HCT116 (cell line): Measurements from ENCODE around the gene CDK9. TPM values are rescaled to one million over a fixed set of nuclear protein-coding genes. Genes with fewer than 3 reads are reported as not detected.

Source experiments
- ATAC-seq: fragments of 200-7000 bp; cut with Tn5 transposase; 2 replicates; pipeline ENCODE4 v1.9.1; 2020; ENCODE audit warnings: mild to moderate bottlenecking, moderate library complexity
- BruUV-seq: library from RNA; stranded (reverse); fragments of 400-500 nt; replicated peaks from 2 replicates; lab custom pipeline; 2021; lab: Mats Ljungman, UMichigan
- CTCF ChIA-PET: fragments of 300-600 bp; sonication (Branson Sonifier 250); formaldehyde crosslinking; loops from one replicate; lab custom pipeline; 2021; ENCODE audit warnings: antibody characterized with exemption; lab: Charles Lee
- POLR2A ChIA-PET: fragments of 300-600, 350-600 bp; sonication (Branson Sonifier 250); formaldehyde crosslinking; loops from one replicate; lab custom pipeline; 2021; ENCODE audit warnings: antibody characterized with exemption; lab: Charles Lee
- RAD21 ChIA-PET, 2 experiments: fragments of 300-600 bp; sonication (Branson Sonifier 250); formaldehyde crosslinking; loops; one replicate each; lab custom pipeline; 2023; ENCODE audit warnings: low total read pairs in 2 of 2; ENCODE audit not compliant: uncharacterized antibody in 2 of 2, unreplicated experiment in 2 of 2, low non-redundant PET in 1 of 2; lab: Charles Lee
- DNase-seq: peaks from one replicate; pipeline ENCODE4 v3.0.0-alpha.2; 2010; ENCODE audit warnings: low read depth, low spot score
- H2AFZ ChIP-seq: fragments of 200-600 bp; shearing (Covaris generic), sonication (generic); 2 replicates; pipeline ENCODE4 v1.6.1; 2017; ENCODE audit warnings: low read depth, mixed run types, mixed read lengths, antibody characterized with exemption, low read length; ENCODE audit not compliant: poor library complexity, severe bottlenecking
- H3K27ac ChIP-seq: 2 replicates; pipeline ENCODE4 v1.5.1; 2012; ENCODE audit warnings: low read depth, low read length
- H3K27me3 ChIP-seq: fragments of 200-600 bp; sonication (generic); 2 replicates; pipeline ENCODE4 v1.6.1; 2016; ENCODE audit warnings: mixed run types, low read length, mixed read lengths; ENCODE audit not compliant: insufficient read depth
- H3K36me3 ChIP-seq, 2 experiments: fragments of 200-500 bp in 1 of 2; fragments of 200-600 bp in 1 of 2; sonication (Bioruptor generic) in 1 of 2; sonication (generic) in 1 of 2; 2 replicates each; pipeline versions ENCODE4 v1.5.1 to v1.6.1; 2014 to 2016; ENCODE audit warnings: low read length in 2 of 2, inconsistent platforms in 1 of 2, mixed read lengths in 1 of 2, mixed run types in 1 of 2; ENCODE audit not compliant: insufficient read depth in 2 of 2, control insufficient read depth in 1 of 2
- H3K4me1 ChIP-seq, 2 experiments: fragments of 200-600 bp in 1 of 2; sonication (generic) in 1 of 2; 2 replicates each; pipeline versions ENCODE4 v1.5.1 to v1.6.1; 2012 to 2017; ENCODE audit warnings: low read length in 2 of 2, inconsistent platforms in 1 of 2, mild to moderate bottlenecking in 1 of 2, mixed read lengths in 1 of 2, mixed run types in 1 of 2, moderate library complexity in 1 of 2; ENCODE audit not compliant: insufficient read depth in 2 of 2, control insufficient read depth in 1 of 2
- H3K4me2 ChIP-seq: fragments of 200-600 bp; sonication (generic); 2 replicates; pipeline ENCODE4 v1.6.1; 2017; ENCODE audit warnings: mixed run types, low read length, mixed read lengths
- H3K4me3 ChIP-seq, 2 experiments: fragments of 200-600 bp in 1 of 2; sonication (generic) in 1 of 2; replicated peaks in 1 of 2; 2 replicates each; pipeline ENCODE4 v1.5.1; 2011 to 2016; ENCODE audit warnings: low read length in 2 of 2, control low read depth in 1 of 2, low read depth in 1 of 2, mild to moderate bottlenecking in 1 of 2, mixed read lengths in 1 of 2, mixed run types in 1 of 2
- H3K79me2 ChIP-seq: fragments of 200-600 bp; sonication (generic); 2 replicates; pipeline ENCODE4 v1.6.1; 2017; ENCODE audit warnings: mild to moderate bottlenecking, mixed run types, low read length, moderate library complexity, mixed read lengths; ENCODE audit not compliant: insufficient read depth
- H3K9ac ChIP-seq: fragments of 200-600 bp; sonication (generic); 2 replicates; pipeline ENCODE4 v1.6.1; 2016; ENCODE audit warnings: low read length, mixed read lengths
- H3K9me2 ChIP-seq: fragments of 200-600 bp; sonication (generic), shearing (Covaris generic); 2 replicates; pipeline ENCODE4 v1.6.1; 2017; ENCODE audit warnings: mixed run types, mild to moderate bottlenecking, moderate library complexity; ENCODE audit not compliant: insufficient read depth
- H3K9me3 ChIP-seq, 2 experiments: fragments of 200-500 bp in 1 of 2; fragments of 200-600 bp in 1 of 2; sonication (Bioruptor generic) in 1 of 2; sonication (generic) in 1 of 2; 2 replicates each; pipeline ENCODE4 v1.6.1; 2014 to 2017; ENCODE audit warnings: low read length in 2 of 2, mixed read lengths in 2 of 2, inconsistent platforms in 1 of 2, low read depth in 1 of 2, mild to moderate bottlenecking in 1 of 2, mixed run types in 1 of 2, moderate library complexity in 1 of 2; ENCODE audit not compliant: control insufficient read depth in 1 of 2, insufficient read depth in 1 of 2
- H4K20me1 ChIP-seq: fragments of 200-600 bp; sonication (generic), shearing (Covaris generic); 2 replicates; pipeline ENCODE4 v1.6.1; 2017; ENCODE audit warnings: mixed run types, mild to moderate bottlenecking, moderate library complexity; ENCODE audit not compliant: insufficient read depth
- CBX3 ChIP-seq: IDR thresholded peaks from 2 replicates; pipeline ENCODE4 v1.6.1; 2012; ENCODE audit warnings: low read depth
- CEBPB ChIP-seq: IDR thresholded peaks from 2 replicates; pipeline ENCODE4 v1.6.1; 2012; ENCODE audit warnings: low read depth
- ELF1 ChIP-seq: IDR thresholded peaks from 2 replicates; pipeline ENCODE4 v1.6.1; 2012; ENCODE audit warnings: low read depth, borderline replicate concordance
- EZH2 ChIP-seq: fragments of 200-600 bp; sonication (generic); IDR thresholded peaks from 2 replicates; pipeline ENCODE4 v1.6.1; 2017; ENCODE audit warnings: antibody characterized with exemption, mixed run types
- EZH2phosphoT487 ChIP-seq: fragments of 200-600 bp; IDR thresholded peaks from 2 replicates; pipeline ENCODE4 v1.6.1; 2018; ENCODE audit warnings: antibody characterized with exemption, borderline replicate concordance
- FOSL1 ChIP-seq: IDR thresholded peaks from 2 replicates; pipeline ENCODE4 v1.6.1; 2012; ENCODE audit warnings: low read depth
- POLR2A ChIP-seq: IDR thresholded peaks from 2 replicates; pipeline ENCODE4 v1.7.0; 2011; ENCODE audit warnings: borderline replicate concordance; ENCODE audit not compliant: insufficient read depth, insufficient read length; ENCODE audit errors: extremely low read depth
- POLR2AphosphoS5 ChIP-seq: IDR thresholded peaks from 2 replicates; pipeline ENCODE4 v1.6.1; 2011; ENCODE audit warnings: mild to moderate bottlenecking, low read depth, low read length, moderate library complexity
- SIN3A ChIP-seq: IDR thresholded peaks from 2 replicates; pipeline ENCODE4 v1.6.1; 2012; ENCODE audit warnings: low read depth
- TCF7L2 ChIP-seq: IDR thresholded peaks from 2 replicates; pipeline ENCODE4 v1.7.0; 2011; ENCODE audit warnings: borderline replicate concordance, inconsistent platforms; ENCODE audit not compliant: insufficient read depth, insufficient read length; ENCODE audit errors: extremely low read depth
- ZBTB33 ChIP-seq: IDR thresholded peaks from 2 replicates; pipeline ENCODE4 v1.6.1; 2011; ENCODE audit warnings: mild to moderate bottlenecking, low read length, moderate library complexity; ENCODE audit not compliant: insufficient replicate concordance; ENCODE audit errors: extremely low read depth
- ZFX ChIP-seq: fragments of 450-650 bp; IDR thresholded peaks from 2 replicates; pipeline ENCODE4 v1.6.1; 2017
- intact Hi-C: fragments of 100-400 bp; cut with micrococcal nuclease; formaldehyde crosslinking; loops from 2 replicates; pipeline ENCODE4 v1.10.0; 2022
- total RNA-seq: library from RNA; stranded (reverse); gene quantifications from one replicate; pipeline ENCODE4 v1.2.1, GENCODE V29; 2021; ENCODE audit not compliant: unreplicated experiment

CDK9 gene
- total RNA-seq, 1 experiment from 2014 or later, result 102 TPM

GRCh38 chr9:127828262-127829031 is 42.6 kb downstream of the CDK9 start:
- BruUV-seq, result no TSS peak
- H3K9me3 ChIP-seq, result no peaks in the 10 kb centered on the region
- TF ChIP-seq POLR2A, result peak; percentile 57
- no peak for TF ChIP-seq FOSL1
- TF ChIP-seq POLR2AphosphoS5, result peak; percentile 72
- TF ChIP-seq CBX3, result no peak
- peak; percentile 95 for TF ChIP-seq TCF7L2
- DNase-seq (peak; percentile 41), ATAC-seq (peak; percentile 85)
- ChIA-PET CTCF (interaction anchor here (0.8 kb wide), 1 partner anchor 93 kb away, joined by 6 read pairs; the partner anchor contains the start of gene TOR2A), POLR2A (interaction anchor here (0.6 kb wide), 2 partner anchors 73 to 372 kb away, joined by 3 to 4 read pairs; no protein-coding TSS in a partner anchor), RAD21 (interaction anchor here in 1 of 2 experiments (0.6 kb wide), 1 partner anchor 33 kb away, joined by 4 read pairs; no protein-coding TSS in a partner anchor)
- H3K27ac ChIP-seq, result peak overlapping the region; percentile 36; the same call in 1 of the 2 replicates
- H3K27me3 ChIP-seq, result no peaks in the 10 kb centered on the region
- H4K20me1 ChIP-seq, result no peaks in the 10 kb centered on the region
- peak overlapping the region; percentile 87 for H3K4me2 ChIP-seq
- H3K79me2 ChIP-seq, result no peaks in the 10 kb centered on the region
- H3K9ac ChIP-seq, result peak overlapping the region; percentile 40
- H3K4me1 ChIP-seq, result peaks cover 17 to 25% of the 10 kb centered on the region in 2 experiments
- H3K9me2 ChIP-seq, result no peaks in the 10 kb centered on the region
- no peaks in the 10 kb centered on the region for H3K36me3 ChIP-seq
- intact Hi-C loops, result no loop called here
- H2AFZ ChIP-seq, result peak overlapping the region; percentile 79
- H3K4me3 ChIP-seq, result peak overlapping the region; percentile 28 to 49

DNA sequence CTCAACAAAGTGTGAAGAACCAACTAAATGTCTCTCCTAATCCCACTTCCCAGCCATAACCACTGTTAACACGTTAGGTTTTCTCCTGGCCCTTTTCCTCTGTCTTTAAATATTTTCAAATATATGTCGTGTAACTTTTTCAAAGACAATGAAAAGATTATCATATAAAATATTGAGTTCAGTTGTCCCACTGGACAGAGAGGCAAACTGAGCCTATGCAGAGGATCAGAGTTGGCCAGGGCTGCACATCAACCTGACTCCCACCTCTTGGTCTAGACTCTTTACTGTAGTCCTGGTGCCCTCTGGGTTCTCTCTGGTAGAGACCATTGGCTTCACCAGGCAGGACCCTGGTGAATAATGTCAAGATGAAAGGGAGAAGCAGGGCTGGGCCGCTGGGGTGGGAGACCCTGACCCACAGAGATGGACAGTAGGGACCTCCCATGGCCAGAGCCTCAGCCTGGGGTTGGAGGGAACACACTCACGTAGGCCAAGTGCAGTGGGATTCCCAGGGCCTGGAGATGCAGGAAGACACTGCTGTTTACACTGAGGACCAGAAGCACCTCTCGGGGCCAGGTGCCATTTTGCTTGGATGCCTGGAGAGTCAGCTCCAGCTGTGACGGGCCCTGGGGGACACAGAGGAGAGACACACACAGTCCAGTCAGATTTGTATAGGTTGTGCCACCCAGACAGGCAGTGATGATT is 43.5 kb downstream of the CDK9 start:
- POLR2A ChIA-PET, result interaction anchor here (0.6 kb wide), 2 partner anchors 72 to 373 kb away, joined by 3 to 4 read pairs; no protein-coding TSS in a partner anchor
- Histone ChIP-seq H3K27ac (no peak overlapping the region), H3K4me1 (peaks cover 17 to 25% of the 10 kb centered on the region in 2 experiments), H4K20me1 (no peaks in the 10 kb centered on the region), H3K9ac (no peak overlapping the region), H3K4me3 (no peak overlapping the region), H3K9me2 (no peaks in the 10 kb centered on the region), H3K27me3 (no peaks in the 10 kb centered on the region), H3K9me3 (no peaks in the 10 kb centered on the region), H3K79me2 (no peaks in the 10 kb centered on the region), H3K4me2 (peak overlapping the region; percentile 87; the same call in 1 of the 2 replicates), H3K36me3 (no peaks in the 10 kb centered on the region), H2AFZ (peak overlapping the region; percentile 79)
- ATAC-seq (no peak), DNase-seq (no peak)
- intact Hi-C loops, result no loop called here
- CTCF ChIA-PET, result no interaction called here
- no TSS peak for BruUV-seq
- RAD21 ChIA-PET, result no interaction called here
- TF ChIP-seq POLR2A (no peak), ELF1 (no peak), EZH2phosphoT487 (no peak), SIN3A (no peak), ZBTB33 (no peak), EZH2 (no peak), TCF7L2 (no peak), FOSL1 (no peak), ZFX (no peak), CEBPB (no peak), CBX3 (no peak)
